ENCODE data around the gene ZBTB14. TPM values are rescaled to one million over a fixed set of nuclear protein-coding genes. Genes with fewer than 3 reads are reported as not detected.

The ZBTB14 gene
- total RNA-seq, 2 experiments from 2014 or later: 28.1 to 33.9 TPM

GRCh38 chr18:5315838-5316237 lies 20.3 kb upstream of the ZBTB14 start:
- H3K4me1 ChIP-seq (ENCODE audit: insufficient read depth, low read length, poor library complexity, severe bottlenecking): peaks cover 3% of the 10 kb centered on the region
- intact Hi-C loops (cut with micrococcal nuclease; ENCODE audit: unreplicated experiment): no loop called here
- no peaks in the 10 kb centered on the region for H3K9me2 ChIP-seq (ENCODE audit: insufficient read depth, low read length)
- no peak overlapping the region for H3K27ac ChIP-seq (ENCODE audit: low read depth, low read length, poor library complexity, severe bottlenecking)
- POLR2A ChIA-PET: no interaction called here
- TF ChIP-seq EZH2phosphoT487 (IDR thresholded peaks at IDR 0.05; ENCODE audit: borderline replicate concordance, low read depth, low read length) (no peak), CTCF (conservative IDR thresholded peaks at IDR 0.05; ENCODE audit: low read length) (no peak)
- no TSS peak for BruUV-seq (replicated peaks)
- no peak overlapping the region for H3K4me3 ChIP-seq (ENCODE audit: low read depth, low read length, poor library complexity, severe bottlenecking)
- no peak overlapping the region for H3K4me2 ChIP-seq (ENCODE audit: low read length)
- no peaks in the 10 kb centered on the region for H3K79me2 ChIP-seq (ENCODE audit: insufficient read depth, low read depth, low read length)
- H2AFZ ChIP-seq (ENCODE audit: low read length): no peak overlapping the region
- no peaks in the 10 kb centered on the region for H3K36me3 ChIP-seq (ENCODE audit: insufficient read depth, low read length)
- CTCF ChIA-PET (ENCODE audit: unreplicated experiment): no interaction called here
- no peaks in the 10 kb centered on the region for H3K9me3 ChIP-seq (ENCODE audit: low read length)
- no peak for DNase-seq (ENCODE audit: low spot score)
- no peaks in the 10 kb centered on the region for H4K20me1 ChIP-seq (ENCODE audit: insufficient read depth, low read length)

DNA sequence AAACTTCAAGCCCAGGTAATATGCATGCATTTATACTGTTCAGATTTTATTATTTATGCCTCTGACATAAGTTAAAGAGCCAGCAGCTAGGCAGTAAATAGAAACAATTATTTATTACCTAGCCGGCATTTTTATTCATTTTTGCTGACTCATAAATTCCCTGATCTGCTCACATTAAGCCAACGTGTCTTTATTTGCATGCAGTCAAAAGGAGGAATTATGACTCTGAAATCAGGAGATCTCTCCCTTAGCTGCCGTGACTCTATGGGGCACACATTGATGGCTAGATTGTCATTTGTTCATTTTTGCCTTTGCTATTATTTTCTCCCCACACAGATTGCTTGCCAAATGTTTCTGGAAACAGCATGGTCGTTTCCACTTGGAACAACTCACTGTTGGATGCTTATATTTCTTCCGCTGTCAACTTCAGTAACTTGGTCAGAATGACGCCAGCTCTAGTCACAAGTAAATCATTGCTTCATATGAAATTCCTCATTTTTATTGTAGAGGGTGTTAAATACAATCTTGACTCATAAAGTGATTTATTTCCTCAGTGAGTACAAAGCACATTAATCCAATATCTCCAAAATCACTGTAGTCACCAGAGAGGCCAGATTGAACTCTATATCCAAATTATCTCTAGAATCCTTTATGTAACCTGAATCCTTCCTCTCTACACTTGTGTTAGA lies 15.9 kb upstream of the ZBTB14 start:
- BruUV-seq (replicated peaks): no TSS peak
- TF ChIP-seq EZH2phosphoT487 (IDR thresholded peaks at IDR 0.05; ENCODE audit: borderline replicate concordance, low read depth, low read length): no peak
- no peak for TF ChIP-seq CTCF (conservative IDR thresholded peaks at IDR 0.05; ENCODE audit: low read length)
- intact Hi-C loops (cut with micrococcal nuclease; ENCODE audit: unreplicated experiment): no loop called here
- H3K4me3 ChIP-seq (ENCODE audit: low read depth, low read length, poor library complexity, severe bottlenecking): no peak overlapping the region
- ChIA-PET POLR2A (interaction anchor here (0.6 to 0.8 kb wide), 2 partner anchors 36 to 74 kb away, joined by 3 read pairs; no protein-coding TSS in a partner anchor), CTCF (ENCODE audit: unreplicated experiment) (no interaction called here)
- no peaks in the 10 kb centered on the region for H3K9me3 ChIP-seq (ENCODE audit: low read length)
- H3K9me2 ChIP-seq (ENCODE audit: insufficient read depth, low read length): no peaks in the 10 kb centered on the region
- H2AFZ ChIP-seq (ENCODE audit: low read length): peak overlapping the region; percentile 42; the same call in 1 of the 2 replicates
- no peaks in the 10 kb centered on the region for H3K79me2 ChIP-seq (ENCODE audit: insufficient read depth, low read depth, low read length)
- no peaks in the 10 kb centered on the region for H3K36me3 ChIP-seq (ENCODE audit: insufficient read depth, low read length)
- H3K4me2 ChIP-seq (ENCODE audit: low read length): no peak overlapping the region
- no peak overlapping the region for H3K27ac ChIP-seq (ENCODE audit: low read depth, low read length, poor library complexity, severe bottlenecking)
- H3K4me1 ChIP-seq (ENCODE audit: insufficient read depth, low read length, poor library complexity, severe bottlenecking): peaks cover 26% of the 10 kb centered on the region
- DNase-seq (ENCODE audit: low spot score): no peak
- H4K20me1 ChIP-seq (ENCODE audit: insufficient read depth, low read length): no peaks in the 10 kb centered on the region

DNA sequence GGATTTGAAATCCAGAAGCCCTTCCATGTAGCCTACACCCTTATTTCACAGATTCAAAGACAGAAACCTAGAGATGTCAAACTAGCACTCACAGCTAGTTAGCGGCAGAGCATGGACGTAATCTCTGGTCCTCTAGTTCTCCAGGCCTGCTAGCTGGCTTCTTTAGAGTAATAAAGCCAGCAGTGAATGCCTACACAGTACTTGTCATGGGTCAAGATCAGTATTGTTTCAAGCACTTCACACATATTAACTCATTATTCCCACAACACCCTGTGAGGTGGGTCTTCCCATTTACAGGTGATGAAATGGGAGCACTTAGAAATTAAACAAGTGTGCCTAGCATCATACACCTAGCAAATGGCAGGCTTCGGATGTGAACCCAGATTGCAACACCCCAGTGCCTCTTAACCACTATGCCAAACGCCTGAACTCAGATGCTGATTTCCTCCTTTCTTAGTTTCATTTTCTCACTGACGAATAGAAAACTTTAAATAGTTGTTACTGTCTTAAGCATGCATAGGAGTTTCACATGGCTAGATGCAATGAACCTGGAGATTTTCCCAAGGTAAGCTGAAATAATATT lies 14.5 kb upstream of the ZBTB14 start:
- Histone ChIP-seq H3K9me2 (ENCODE audit: insufficient read depth, low read length) (no peaks in the 10 kb centered on the region), H3K79me2 (ENCODE audit: insufficient read depth, low read depth, low read length) (no peaks in the 10 kb centered on the region), H3K36me3 (ENCODE audit: insufficient read depth, low read length) (no peaks in the 10 kb centered on the region), H3K4me2 (ENCODE audit: low read length) (peak overlapping the region; percentile 72), H3K9me3 (ENCODE audit: low read length) (no peaks in the 10 kb centered on the region), H3K27ac (ENCODE audit: low read depth, low read length, poor library complexity, severe bottlenecking) (peak overlapping the region; percentile 24), H2AFZ (ENCODE audit: low read length) (peak overlapping the region; percentile 97), H3K4me1 (ENCODE audit: insufficient read depth, low read length, poor library complexity, severe bottlenecking) (peaks cover 26% of the 10 kb centered on the region), H4K20me1 (ENCODE audit: insufficient read depth, low read length) (no peaks in the 10 kb centered on the region), H3K4me3 (ENCODE audit: low read depth, low read length, poor library complexity, severe bottlenecking) (peak overlapping the region; percentile 44)
- peak; percentile 62 for DNase-seq (ENCODE audit: low spot score)
- TF ChIP-seq EZH2phosphoT487 (IDR thresholded peaks at IDR 0.05; ENCODE audit: borderline replicate concordance, low read depth, low read length): no peak
- no peak for TF ChIP-seq CTCF (conservative IDR thresholded peaks at IDR 0.05; ENCODE audit: low read length)
- POLR2A ChIA-PET: interaction anchor here (1.1 to 1.5 kb wide), 2 partner anchors 16 to 74 kb away, joined by 3 to 4 read pairs; no protein-coding TSS in a partner anchor
- CTCF ChIA-PET (ENCODE audit: unreplicated experiment): no interaction called here
- no TSS peak for BruUV-seq (replicated peaks)
- intact Hi-C loops (cut with micrococcal nuclease; ENCODE audit: unreplicated experiment): no loop called here
